Smooth muscle cell (in vitro differentiated cells): ENCODE results near the gene SCMH1. TPM values are rescaled to one million over a fixed set of nuclear protein-coding genes. Genes with fewer than 3 reads are reported as not detected.
"Not testable (repeated sequence)": the region's sequence is repeated elsewhere in the genome, so short reads cannot be mapped to it uniquely, and the experiment has no call there.

ENCODE experiments used
- DNase-seq: peaks from one replicate; lab custom pipeline; 2025; ENCODE audit not compliant: unreplicated experiment; lab: John Stamatoyannopoulos, UW
- H2AFZ ChIP-seq: fragments of 200-600 bp; sonication (generic); 2 replicates; pipeline ENCODE4 v1.6.0; 2016; ENCODE audit warnings: antibody characterized with exemption, low read depth, mild to moderate bottlenecking
- H3F3A ChIP-seq: fragments of 200-600 bp; sonication (generic); 2 replicates; pipeline ENCODE4 v1.6.0; 2017; ENCODE audit warnings: antibody characterized with exemption, low read depth
- H3K27ac ChIP-seq: fragments of 200-600 bp; sonication (generic); 2 replicates; pipeline ENCODE4 v1.5.1; 2016; ENCODE audit warnings: low read depth, mild to moderate bottlenecking
- H3K27me3 ChIP-seq: fragments of 200-600 bp; sonication (generic); 2 replicates; pipeline ENCODE4 v1.6.1; 2016; ENCODE audit warnings: low read depth, mild to moderate bottlenecking
- H3K36me3 ChIP-seq: fragments of 200-600 bp; sonication (generic); 2 replicates; pipeline ENCODE4 v1.5.1; 2016; ENCODE audit warnings: low read depth
- H3K4me1 ChIP-seq: fragments of 200-600 bp; sonication (generic); 2 replicates; pipeline ENCODE4 v1.5.1; 2016; ENCODE audit warnings: low read depth
- H3K4me2 ChIP-seq: fragments of 200-600 bp; sonication (generic); 2 replicates; pipeline ENCODE4 v1.6.0; 2016; ENCODE audit warnings: mild to moderate bottlenecking
- H3K4me3 ChIP-seq: fragments of 200-600 bp; sonication (generic); 2 replicates; pipeline ENCODE4 v1.5.1; 2016; ENCODE audit warnings: mild to moderate bottlenecking
- H3K79me2 ChIP-seq: fragments of 200-600 bp; sonication (generic); 2 replicates; pipeline ENCODE4 v1.6.0; 2016; ENCODE audit warnings: low read depth, mild to moderate bottlenecking
- H3K9ac ChIP-seq: fragments of 200-600 bp; sonication (generic); 2 replicates; pipeline ENCODE4 v1.6.0; 2016; ENCODE audit warnings: low read depth
- H3K9me3 ChIP-seq: fragments of 200-600 bp; sonication (generic); replicated peaks from 2 replicates; pipeline ENCODE4 v1.5.1; 2016; ENCODE audit warnings: low read depth
- H4K20me1 ChIP-seq: fragments of 200-600 bp; sonication (generic); 2 replicates; pipeline ENCODE4 v1.6.0; 2016; ENCODE audit warnings: low read depth
- WGBS: methylation state at CpG from one replicate; pipeline ENCODE4 v1.1.7; 2016; ENCODE audit warnings: low lambda C conversion rate; 5-methylcytosine and 5-hydroxymethylcytosine counted together
- polyA plus RNA-seq: library from polyadenylated mRNA; unstranded; fragments of >200 nt; fragmentation: Nextera tagmentation; extraction: Ambion mirVana; gene quantifications from 2 replicates; pipeline ENCODE4 v1.2.1, GENCODE V29; 2016
- total RNA-seq: library from RNA; depleted of rRNA; stranded (reverse); fragments of >200 nt; gene quantifications from 2 replicates; pipeline ENCODE4 v1.2.3, GENCODE V29; 2014
- TF ChIP-seq, protein P1 (sequence below): fragments of 200-600 bp; sonication (generic); IDR thresholded peaks from 2 replicates; pipeline ENCODE4 v1.5.1; 2017; ENCODE audit warnings: borderline replicate concordance, mild to moderate bottlenecking, antibody characterized with exemption; ENCODE audit not compliant: insufficient read depth, poor library complexity, severe bottlenecking

The SCMH1 gene
- total and polyA plus RNA-seq, 2 experiments from 2014 or later: 24.0 to 46.4 TPM

GRCh38 chr1:41135196-41135947 is 106.7 kb downstream of the SCMH1 start:
- Histone ChIP-seq H3K27ac (no peak overlapping the region), H3K36me3 (peaks cover 16% of the 10 kb centered on the region), H3K27me3 (no peaks in the 10 kb centered on the region), H3K4me2 (no peak overlapping the region), H3K4me3 (no peak overlapping the region), H3K4me1 (no peaks in the 10 kb centered on the region), H3K9me3 (peaks cover 10% of the 10 kb centered on the region), H4K20me1 (no peaks in the 10 kb centered on the region), H3F3A (no peaks in the 10 kb centered on the region), H3K9ac (no peak overlapping the region), H2AFZ (no peak overlapping the region), H3K79me2 (no peaks in the 10 kb centered on the region)
- 90% methylated on average over 1 of the region's 1 CpG for WGBS
- TF ChIP-seq, protein P1, sequence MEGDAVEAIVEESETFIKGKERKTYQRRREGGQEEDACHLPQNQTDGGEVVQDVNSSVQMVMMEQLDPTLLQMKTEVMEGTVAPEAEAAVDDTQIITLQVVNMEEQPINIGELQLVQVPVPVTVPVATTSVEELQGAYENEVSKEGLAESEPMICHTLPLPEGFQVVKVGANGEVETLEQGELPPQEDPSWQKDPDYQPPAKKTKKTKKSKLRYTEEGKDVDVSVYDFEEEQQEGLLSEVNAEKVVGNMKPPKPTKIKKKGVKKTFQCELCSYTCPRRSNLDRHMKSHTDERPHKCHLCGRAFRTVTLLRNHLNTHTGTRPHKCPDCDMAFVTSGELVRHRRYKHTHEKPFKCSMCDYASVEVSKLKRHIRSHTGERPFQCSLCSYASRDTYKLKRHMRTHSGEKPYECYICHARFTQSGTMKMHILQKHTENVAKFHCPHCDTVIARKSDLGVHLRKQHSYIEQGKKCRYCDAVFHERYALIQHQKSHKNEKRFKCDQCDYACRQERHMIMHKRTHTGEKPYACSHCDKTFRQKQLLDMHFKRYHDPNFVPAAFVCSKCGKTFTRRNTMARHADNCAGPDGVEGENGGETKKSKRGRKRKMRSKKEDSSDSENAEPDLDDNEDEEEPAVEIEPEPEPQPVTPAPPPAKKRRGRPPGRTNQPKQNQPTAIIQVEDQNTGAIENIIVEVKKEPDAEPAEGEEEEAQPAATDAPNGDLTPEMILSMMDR: no peak
- no peak for DNase-seq

DNA sequence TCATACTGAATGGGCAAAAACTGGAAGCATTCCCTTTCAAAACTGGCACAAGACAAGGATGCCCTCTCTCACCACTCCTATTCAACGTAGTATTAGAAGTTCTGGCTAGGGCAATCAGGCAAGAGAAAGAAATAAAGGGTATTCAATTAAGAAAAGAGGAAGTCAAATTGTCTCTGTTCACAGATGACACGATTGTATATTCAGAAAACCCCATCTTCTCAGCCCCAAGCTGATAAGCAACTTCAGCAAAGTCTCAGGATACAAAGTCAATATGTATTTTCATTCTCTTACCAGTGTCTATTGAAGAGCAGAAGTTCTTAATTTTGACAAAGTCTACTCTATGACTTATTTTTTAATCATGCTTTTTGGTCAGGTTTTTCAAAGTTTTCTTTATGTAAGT is 107.8 kb downstream of the SCMH1 start:
- WGBS: 100% methylated on average over 2 of the region's 2 CpGs
- not testable (repeated sequence) for H3K27ac ChIP-seq

GRCh38 chr1:41122851-41123518 is 119.1 kb downstream of the SCMH1 start:
- Histone ChIP-seq H3K4me2 (no peak overlapping the region), H3K4me3 (no peak overlapping the region), H3K4me1 (peaks cover 3% of the 10 kb centered on the region), H3K27me3 (no peaks in the 10 kb centered on the region), H3K9me3 (no peaks in the 10 kb centered on the region), H3K27ac (peak overlapping the region; percentile 30), H3K79me2 (no peaks in the 10 kb centered on the region), H3F3A (no peaks in the 10 kb centered on the region), H3K9ac (no peak overlapping the region), H3K36me3 (no peaks in the 10 kb centered on the region), H2AFZ (no peak overlapping the region), H4K20me1 (no peaks in the 10 kb centered on the region)
- WGBS: 77% methylated on average over 8 of the region's 8 CpGs
- no peak for DNase-seq
- TF ChIP-seq, protein P1: peak; percentile 54

More for the DNA sequence above, 107.8 kb downstream of the SCMH1 start:
- H3K9me3 ChIP-seq, DNase-seq, H3K27me3 ChIP-seq, H3K79me2 ChIP-seq, H3K36me3 ChIP-seq, H3K4me2 ChIP-seq, H3F3A ChIP-seq, H3K4me1 ChIP-seq, H2AFZ ChIP-seq, H3K4me3 ChIP-seq, H4K20me1 ChIP-seq, H3K9ac ChIP-seq: not testable (repeated sequence)

GRCh38 chr1:41122148-41122547 is 120.0 kb downstream of the SCMH1 start:
- no peaks in the 10 kb centered on the region for H3K27me3 ChIP-seq
- no peak overlapping the region for H3K4me2 ChIP-seq
- H3F3A ChIP-seq: no peaks in the 10 kb centered on the region
- peaks cover 3% of the 10 kb centered on the region for H3K4me1 ChIP-seq
- DNase-seq: no peak
- H3K4me3 ChIP-seq: no peak overlapping the region
- no peak overlapping the region for H3K9ac ChIP-seq
- H3K27ac ChIP-seq: no peak overlapping the region
- H2AFZ ChIP-seq: no peak overlapping the region
- H3K79me2 ChIP-seq: no peaks in the 10 kb centered on the region
- no peaks in the 10 kb centered on the region for H3K36me3 ChIP-seq
- no peaks in the 10 kb centered on the region for H3K9me3 ChIP-seq
- H4K20me1 ChIP-seq: no peaks in the 10 kb centered on the region
- TF ChIP-seq, protein P1: no peak
